Bronchial epithelial cell (primary cell): ENCODE measurements around the gene TBC1D4. TPM values are rescaled to one million over a fixed set of nuclear protein-coding genes. Genes with fewer than 3 reads are reported as not detected.

Experiments
- DNase-seq: peaks from one replicate; pipeline ENCODE4 v3.0.0-alpha.2; 2010; ENCODE audit warnings: low read depth
- FAIRE-seq: peaks from 2 replicates; lab custom pipeline; 2011; peaks lifted over from hg19 to GRCh38; lab: Jason Lieb, UNC
- H3K27me3 ChIP-seq: 2 replicates; pipeline ENCODE4 v1.5.1; 2011; ENCODE audit warnings: low read length; ENCODE audit not compliant: control insufficient read depth, insufficient read depth
- H3K36me3 ChIP-seq: 2 replicates; pipeline ENCODE4 v1.5.1; 2011; ENCODE audit warnings: low read length; ENCODE audit not compliant: control insufficient read depth, insufficient read depth
- H3K4me3 ChIP-seq: 2 replicates; pipeline ENCODE4 v1.5.1; 2011; ENCODE audit warnings: mild to moderate bottlenecking, low read depth, low read length, control low read depth
- total RNA-seq: library from RNA; depleted of rRNA; stranded (reverse); fragments of >200 nt; gene quantifications from 2 replicates; pipeline ENCODE4 v1.2.1, GENCODE V29; 2014
- TF ChIP-seq, protein P1 (sequence below): IDR thresholded peaks from 2 replicates; pipeline ENCODE4 v1.5.1; 2011; ENCODE audit warnings: mild to moderate bottlenecking, moderate library complexity, low read length, control low read depth, inconsistent platforms; ENCODE audit not compliant: insufficient read depth, severe bottlenecking

Gene TBC1D4
- total RNA-seq, 1 donor from 2014 or later = 10.3 TPM

DNA sequence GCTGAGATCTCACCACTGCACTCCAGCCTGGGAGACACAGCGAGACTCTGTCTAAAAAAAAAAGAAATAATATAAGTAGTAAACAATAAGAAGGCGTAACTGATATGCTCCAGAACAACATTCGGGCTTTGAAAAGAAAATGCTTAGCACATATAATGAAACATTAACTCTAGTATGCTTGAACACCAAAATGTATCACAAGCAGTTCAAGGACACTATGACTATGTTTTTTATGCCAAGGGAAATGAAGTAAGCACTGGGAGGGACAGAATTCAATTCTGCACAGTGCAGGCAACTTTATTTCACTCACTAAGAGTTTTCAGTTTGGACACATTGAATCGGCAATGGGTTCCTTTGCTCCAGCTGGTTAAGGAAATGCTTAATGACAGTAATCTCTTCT is 178.7 kb downstream of the TBC1D4 start:
- TF ChIP-seq, protein P1, sequence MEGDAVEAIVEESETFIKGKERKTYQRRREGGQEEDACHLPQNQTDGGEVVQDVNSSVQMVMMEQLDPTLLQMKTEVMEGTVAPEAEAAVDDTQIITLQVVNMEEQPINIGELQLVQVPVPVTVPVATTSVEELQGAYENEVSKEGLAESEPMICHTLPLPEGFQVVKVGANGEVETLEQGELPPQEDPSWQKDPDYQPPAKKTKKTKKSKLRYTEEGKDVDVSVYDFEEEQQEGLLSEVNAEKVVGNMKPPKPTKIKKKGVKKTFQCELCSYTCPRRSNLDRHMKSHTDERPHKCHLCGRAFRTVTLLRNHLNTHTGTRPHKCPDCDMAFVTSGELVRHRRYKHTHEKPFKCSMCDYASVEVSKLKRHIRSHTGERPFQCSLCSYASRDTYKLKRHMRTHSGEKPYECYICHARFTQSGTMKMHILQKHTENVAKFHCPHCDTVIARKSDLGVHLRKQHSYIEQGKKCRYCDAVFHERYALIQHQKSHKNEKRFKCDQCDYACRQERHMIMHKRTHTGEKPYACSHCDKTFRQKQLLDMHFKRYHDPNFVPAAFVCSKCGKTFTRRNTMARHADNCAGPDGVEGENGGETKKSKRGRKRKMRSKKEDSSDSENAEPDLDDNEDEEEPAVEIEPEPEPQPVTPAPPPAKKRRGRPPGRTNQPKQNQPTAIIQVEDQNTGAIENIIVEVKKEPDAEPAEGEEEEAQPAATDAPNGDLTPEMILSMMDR = no peak
- DNase-seq = no peak
- no peaks in the 10 kb centered on the region for H3K27me3 ChIP-seq
- H3K36me3 ChIP-seq = peaks cover 2% of the 10 kb centered on the region
- FAIRE-seq = no peak
- H3K4me3 ChIP-seq = no peak overlapping the region

DNA sequence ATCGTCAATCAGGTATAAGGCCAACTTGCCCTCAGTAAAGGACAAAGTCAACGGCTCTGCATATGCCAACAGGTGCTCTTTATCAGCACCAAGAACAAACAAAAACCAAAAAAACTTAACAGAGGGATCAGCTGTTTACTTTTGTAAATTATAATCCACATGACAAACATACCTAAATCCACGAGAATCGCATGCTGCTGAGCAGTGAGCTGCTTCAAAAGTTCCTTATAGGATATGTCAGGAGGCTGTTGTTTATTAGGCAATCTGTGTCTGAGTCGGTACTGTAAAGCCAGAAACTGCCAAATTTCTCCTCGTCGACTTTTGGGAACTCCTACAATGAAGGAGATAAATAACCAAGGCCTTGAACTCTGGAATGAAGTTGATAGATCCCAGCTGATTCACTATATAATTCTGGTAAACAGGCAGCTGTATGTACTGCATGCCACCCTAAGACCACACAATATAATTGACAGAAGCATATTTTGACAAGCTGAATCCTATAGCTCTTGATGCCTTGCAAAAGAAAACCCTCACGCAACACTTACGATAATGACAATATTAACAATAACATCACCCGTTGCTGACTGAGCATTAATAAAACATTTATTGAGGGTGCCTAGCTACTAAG is 179.8 kb downstream of the TBC1D4 start:
- Histone ChIP-seq H3K27me3 (no peaks in the 10 kb centered on the region), H3K36me3 (peaks cover 2% of the 10 kb centered on the region), H3K4me3 (no peak overlapping the region)
- DNase-seq (no peak), FAIRE-seq (no peak)
- TF ChIP-seq, protein P1 = no peak

DNA sequence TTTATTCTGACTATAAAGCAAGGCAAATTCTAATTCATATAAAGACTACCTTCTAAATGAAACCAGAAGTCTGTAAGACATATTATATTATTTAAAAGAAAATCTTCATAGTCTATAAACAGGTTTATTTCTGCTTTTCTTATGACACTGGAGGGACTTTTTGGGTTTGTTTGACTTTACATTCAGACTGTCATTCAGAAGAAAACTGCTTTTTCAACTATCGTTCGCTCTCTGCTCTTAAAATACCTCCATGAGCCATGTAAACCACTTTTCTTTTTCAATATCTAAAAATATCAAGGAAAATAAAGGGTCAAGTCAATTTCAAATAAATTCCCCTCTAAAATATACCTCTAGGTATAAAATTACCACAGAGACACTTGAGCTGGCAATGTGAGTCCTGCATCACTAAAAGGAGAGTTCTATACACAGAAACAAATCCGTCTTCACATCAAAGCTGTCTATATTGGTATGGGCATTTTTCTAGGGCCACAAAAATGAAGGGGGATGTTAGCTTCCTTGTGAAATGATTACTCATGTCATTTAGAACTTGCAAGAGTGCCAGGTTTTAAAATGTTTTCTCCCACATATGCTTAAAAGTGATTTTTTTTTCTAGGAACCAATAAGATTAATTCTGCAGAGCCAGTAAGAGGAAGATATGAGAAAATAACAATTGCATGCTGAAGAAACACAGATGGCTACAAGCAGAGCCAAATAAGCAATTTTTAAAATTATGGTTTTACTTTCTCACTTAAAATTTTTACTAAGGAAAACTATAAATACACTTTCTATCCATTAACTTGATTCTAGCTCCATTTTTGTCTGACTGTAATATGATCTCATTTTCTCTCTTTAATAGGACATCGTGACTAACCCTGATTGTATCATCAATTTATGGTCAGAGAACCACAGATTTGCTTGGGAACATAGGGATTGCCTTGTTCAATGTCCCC is 181.8 kb downstream of the TBC1D4 start:
- peaks cover 2% of the 10 kb centered on the region for H3K36me3 ChIP-seq
- FAIRE-seq (no peak), DNase-seq (no peak)
- TF ChIP-seq, protein P1 = no peak
- no peaks in the 10 kb centered on the region for H3K27me3 ChIP-seq
- no peak overlapping the region for H3K4me3 ChIP-seq

DNA sequence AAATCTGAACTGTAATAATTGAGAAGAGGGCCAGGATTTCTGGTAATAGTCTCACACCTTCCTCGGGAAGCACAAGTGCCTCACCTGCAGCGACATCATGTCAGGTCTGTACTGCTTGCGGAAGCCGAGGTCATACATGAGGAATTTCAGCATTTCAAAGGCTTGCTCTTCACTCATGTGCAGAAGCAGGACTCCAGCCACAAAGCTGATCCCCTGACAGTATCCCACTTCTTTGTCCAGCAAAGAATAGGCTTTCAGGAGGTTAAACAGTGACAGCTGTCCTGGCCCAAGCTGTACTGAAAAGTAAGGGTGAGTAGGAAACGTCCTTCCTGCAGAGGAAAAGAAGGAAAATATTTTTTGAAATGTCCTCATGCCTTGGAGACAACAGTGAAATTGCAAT is 182.7 kb downstream of the TBC1D4 start:
- H3K27me3 ChIP-seq = no peaks in the 10 kb centered on the region
- peak; percentile 79 for FAIRE-seq

DNA sequence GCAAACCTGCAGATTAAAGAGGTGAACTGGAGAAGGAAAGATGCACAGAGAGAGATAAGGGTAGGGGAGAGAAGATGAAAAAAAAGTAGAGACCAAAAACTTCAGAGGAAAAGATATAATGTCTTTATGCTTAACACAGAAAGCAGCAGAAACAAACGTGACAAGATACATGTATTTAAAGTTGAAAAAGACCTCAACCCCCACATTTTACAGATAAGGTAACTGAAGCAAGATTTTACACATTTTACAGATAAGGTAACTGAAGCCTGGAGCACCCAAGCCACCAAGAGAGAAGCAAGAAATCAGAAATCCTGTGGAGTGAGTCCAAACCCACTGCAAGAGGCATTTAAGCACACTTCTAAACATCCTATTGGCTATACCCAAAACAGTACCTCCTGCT is 185.3 kb downstream of the TBC1D4 start:
- DNase-seq = no peak

More for the DNA sequence above, 182.7 kb downstream of the TBC1D4 start:
- H3K36me3 ChIP-seq = peaks cover 2% of the 10 kb centered on the region
- TF ChIP-seq, protein P1 = no peak
- no peak for DNase-seq
- H3K4me3 ChIP-seq = no peak overlapping the region

More for the DNA sequence above, 185.3 kb downstream of the TBC1D4 start:
- FAIRE-seq = no peak
- Histone ChIP-seq H3K36me3 (peaks cover 2% of the 10 kb centered on the region), H3K27me3 (no peaks in the 10 kb centered on the region), H3K4me3 (no peak overlapping the region)
- TF ChIP-seq, protein P1 = no peak
